ENCODE results near the gene MTR.

MTR gene

DNA sequence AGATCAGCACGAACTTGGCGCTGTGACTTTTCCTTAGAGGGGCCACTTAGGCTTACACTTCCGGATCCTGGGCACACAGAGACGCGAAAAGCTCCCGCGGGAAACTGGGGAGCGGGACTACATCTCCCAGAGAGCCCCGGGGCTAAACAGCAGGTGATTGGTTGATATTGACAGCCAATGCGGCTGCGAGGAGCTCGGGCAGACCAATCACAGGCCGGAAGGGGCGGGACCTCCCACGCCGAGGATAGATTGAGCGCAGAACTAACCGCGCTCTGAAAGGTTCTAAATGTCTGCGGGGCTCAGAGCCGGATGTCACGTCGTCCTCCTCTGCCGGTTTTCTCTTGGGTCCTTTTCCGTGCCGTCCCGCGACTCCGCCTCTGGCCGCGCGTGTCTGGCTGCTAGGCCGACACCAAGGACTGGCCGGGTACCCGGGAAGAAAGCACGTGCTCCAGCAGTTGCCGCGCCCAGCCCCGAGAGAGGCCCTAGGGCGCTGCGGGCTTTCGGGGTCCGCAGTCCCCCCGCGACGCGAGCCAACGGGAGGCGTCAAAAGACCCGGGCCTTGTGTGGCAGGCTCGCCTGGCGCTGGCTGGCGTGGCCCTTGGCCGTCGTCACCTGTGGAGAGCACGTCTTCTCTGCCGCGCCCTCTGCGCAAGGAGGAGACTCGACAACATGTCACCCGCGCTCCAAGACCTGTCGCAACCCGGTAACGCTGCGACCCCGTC is at the start of gene MTR:
MTR (plus strand) TSS at position 258 of the 722 bp plus-strand sequence; CDS start at position 670, 412 bp downstream.
- DNase-seq = peak; percentile 99

DNA sequence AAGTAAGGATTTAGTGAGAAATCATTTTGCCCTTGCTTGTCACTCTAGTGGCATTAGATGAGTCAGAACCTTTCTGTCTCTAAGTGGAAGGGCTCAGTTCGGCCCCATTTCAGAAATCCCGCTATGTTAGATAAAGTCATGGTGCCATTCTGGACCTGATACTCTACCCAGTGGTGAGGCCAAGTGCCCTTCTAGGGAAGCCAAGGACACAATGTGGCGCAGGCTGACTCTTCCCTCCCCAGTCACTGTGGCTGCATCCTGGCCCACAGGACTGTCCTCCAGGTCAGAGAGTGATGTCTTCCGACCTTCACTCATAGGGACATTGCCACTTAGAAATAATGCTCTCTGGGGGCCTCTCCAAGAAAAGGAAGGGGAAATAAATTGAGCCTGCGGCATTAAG is 48.3 kb upstream of the MTR start:
- DNase-seq = no peak

DNA sequence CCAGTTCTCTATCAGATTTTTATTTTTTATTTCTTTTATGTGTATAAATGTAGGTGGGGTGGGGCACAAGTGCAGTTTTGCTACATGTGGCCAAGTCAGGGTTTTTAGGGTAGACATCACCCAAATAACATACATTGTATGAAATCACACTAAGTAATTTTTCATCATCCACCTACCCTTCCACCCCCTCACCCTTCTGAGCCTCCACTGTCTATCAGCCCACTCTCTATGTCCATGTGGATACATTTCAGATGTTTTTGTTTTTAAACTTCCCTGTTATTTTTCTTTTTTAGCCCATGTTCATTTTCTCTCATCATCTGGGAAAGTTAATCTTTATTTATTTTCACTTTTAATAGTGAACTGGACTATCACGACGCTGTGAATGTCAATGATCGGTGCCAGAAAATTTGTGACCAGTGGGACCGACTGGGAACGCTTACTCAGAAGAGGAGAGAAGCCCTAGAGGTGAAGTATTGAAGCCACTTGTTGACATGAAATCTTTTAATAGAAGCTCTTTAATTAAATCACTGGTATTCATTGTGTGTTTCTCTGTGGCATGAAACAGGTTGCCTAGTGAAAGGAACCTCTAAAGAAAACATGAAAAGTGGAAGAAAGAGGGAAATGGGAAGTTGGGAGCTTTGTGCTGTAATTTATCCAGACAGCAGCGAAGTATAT is 47.6 kb upstream of the MTR start:
- no peak for DNase-seq

DNA sequence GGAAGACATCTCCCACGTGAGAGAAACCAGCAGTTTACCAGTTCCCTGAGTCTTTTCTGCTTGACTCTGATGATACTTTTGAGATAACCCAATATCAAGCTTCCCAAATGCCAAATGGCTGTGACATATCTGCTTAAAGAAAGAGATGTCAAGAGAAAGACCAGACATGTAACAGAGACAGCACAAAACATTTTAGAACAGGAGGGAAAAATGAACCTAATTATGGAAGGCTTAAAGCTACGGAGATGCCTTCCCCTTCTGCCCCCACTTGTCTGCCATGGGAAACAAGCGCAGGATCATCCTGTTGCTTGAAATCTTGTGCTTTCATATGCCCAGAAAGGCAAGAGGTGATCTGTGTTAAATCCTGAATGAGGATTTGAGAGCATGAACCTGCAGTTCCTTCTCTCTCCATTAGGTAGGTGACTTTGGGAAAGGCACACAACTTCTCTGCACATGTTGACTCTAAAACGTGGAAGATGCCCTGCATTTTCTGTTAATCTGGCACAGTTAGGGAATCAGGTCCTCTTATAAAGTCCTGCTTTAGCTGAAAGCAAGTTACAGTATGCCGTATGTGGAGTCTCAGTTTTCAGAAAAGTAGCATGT is 46.7 kb upstream of the MTR start:
- no peak for DNase-seq

DNA sequence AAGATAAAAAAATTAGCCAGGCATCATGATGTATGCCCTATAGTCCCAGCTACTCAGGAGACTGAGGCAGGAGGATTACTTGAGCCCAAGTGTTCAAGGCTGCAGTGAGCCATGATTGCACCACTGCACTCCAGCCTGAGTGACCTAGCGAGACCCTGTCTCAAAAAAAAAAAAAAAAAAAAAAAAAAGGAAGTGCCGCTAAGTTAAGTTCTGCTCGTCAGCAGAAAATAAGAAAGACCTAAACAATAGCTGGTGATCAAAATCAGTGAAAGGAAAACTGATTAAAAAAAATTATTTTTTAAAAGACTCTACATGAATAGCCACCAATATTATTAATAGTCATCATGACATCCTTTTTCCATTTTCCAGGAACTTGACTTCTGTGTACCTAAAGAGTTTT is 44.2 kb upstream of the MTR start:
- no peak for DNase-seq

DNA sequence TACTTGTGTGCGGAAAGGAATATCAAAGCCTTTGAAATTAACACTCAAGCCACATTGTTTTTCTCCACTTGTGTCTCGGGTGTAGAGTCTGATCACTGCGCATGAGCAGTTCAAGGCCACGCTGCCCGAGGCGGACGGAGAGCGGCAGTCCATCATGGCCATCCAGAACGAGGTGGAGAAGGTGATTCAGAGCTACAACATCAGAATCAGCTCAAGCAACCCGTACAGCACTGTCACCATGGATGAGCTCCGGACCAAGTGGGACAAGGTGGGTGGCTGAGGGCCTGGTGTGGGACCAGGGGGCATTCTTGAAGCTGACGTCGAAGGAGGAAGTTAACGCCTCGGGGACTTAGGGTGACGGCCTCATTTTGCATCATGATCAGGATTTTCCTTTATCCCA is 43.7 kb upstream of the MTR start:
- no peak for DNase-seq

DNA sequence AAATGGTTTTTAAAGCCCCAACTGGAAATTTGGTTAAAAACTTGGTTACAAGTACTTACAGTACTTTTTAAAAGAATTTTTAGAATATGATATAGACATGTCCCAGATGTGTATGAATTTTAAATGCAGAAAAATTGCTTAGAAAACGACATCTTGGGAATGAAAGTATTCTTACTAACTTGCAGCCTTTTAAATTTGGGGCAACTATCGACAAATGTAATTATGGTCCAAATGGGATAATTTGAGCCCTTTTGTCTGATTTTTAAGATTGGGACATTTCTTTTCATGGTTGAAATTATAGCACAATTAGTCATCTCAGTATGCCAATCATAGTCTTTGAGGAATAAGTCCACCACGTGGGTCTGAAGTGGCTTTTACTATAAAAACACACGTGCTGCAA is 43.2 kb upstream of the MTR start:
- DNase-seq = no peak

DNA sequence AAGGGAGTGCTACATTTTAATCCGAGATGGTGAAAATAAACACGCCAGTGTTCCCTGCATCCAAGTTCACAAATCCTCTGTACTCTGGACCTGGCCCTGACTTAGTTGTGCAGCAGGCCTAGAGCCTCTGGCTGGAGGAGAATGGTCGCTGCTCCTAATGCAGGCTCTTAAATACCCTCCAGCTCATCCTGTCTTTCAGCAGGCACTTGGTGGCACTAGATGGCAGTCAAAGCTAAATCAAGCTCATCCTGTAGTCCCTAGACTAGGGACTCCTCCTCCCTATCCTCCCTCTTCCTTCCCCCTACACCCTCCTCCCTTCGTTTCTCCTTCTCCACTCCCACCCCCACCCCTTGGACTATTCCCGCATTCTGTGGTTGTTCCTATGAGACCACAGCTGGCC is 41.6 kb upstream of the MTR start:
- no peak for DNase-seq

DNA sequence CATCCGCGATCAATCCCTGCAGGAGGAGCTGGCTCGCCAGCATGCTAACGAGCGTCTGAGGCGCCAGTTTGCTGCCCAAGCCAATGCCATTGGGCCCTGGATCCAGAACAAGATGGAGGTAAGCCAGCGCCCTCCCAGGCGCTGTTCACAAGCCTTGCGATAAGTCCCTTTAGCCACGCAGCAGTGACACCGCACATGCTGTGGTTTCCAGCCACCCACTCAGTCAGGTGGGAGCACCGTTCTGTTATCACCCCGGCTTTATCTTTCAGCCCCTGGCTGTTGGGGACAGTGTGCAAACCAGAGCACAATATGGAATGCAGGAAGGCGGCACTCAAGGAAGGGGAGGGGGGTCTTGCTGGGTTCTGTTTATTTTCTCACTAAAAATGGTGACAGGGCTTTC is 41.1 kb upstream of the MTR start:
- no peak for DNase-seq

DNA sequence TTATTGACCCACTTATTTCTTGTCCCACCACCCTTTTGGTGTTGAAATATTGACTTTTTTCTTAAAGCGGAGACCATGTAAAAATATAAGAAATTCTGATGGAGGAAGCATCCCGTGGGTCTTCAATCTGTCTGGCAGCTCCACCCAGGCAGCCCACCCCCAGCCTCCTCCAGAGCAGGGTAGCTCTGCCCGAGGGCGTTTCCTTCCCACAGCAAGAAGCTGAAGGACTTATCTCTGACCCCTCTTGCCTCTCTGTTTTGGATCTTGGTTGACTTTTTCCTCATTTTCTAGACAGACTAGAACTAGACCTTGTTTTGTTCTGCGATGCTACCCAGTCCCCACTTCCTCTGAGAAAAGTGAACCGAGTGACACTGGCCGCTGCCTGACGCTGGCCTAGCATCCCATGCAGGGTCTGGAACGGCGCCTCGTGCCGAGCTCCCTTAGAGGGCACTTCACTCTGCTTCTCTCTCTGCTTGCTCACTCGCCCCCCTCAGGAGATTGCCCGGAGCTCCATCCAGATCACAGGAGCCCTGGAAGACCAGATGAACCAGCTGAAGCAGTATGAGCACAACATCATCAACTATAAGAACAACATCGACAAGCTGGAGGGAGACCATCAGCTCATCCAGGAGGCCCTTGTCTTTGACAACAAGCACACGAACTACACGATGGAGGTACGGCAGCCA is 40.4 kb upstream of the MTR start:
- DNase-seq = no peak

DNA sequence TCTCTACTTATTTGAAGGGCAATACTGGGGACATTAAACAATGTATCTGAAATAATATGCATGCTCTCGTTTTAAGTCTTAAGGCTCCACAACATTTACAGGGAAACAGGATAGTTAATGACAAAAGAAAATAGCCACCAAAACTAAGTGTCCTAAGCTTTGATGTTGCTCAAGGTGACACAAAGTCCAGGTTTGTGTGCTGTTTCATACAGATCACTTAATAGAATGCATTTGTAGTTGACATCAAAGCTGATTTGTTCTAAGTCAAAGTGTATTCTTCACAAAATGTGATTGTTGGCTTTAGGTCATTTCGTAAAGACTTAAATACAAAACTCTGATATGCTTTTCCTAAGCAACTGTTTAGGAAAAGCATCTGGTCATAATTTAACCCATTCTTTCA is 37.5 kb upstream of the MTR start:
- no peak for DNase-seq

DNA sequence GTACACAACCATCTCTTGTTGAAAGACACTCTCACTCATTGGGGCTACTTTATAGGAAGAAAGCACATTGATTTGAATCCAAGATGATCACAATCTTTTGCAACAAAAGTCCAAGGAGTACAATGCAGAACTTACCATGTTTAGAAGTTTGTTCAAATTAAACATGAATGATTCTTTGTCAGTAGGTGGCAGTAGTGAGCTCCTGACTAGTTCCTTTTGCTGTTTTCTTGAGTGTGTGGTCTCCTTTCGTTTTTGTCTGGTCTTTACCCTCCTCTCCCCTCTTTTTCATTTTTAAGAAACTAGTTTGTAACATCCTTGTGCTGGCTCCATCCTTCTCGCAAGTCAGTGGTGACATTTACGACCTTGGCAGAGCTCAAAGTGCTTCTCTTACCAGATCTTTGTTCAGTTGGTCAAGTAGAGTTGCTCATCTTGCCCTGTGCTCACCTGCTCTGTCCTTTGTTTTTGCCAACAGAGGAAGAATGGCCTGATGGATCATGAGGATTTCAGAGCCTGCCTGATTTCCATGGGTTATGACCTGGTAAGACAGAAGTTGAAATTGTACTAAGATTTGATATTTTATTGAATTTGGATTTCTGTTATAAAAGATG is 35.7 kb upstream of the MTR start:
- peak; percentile 54 for DNase-seq

DNA sequence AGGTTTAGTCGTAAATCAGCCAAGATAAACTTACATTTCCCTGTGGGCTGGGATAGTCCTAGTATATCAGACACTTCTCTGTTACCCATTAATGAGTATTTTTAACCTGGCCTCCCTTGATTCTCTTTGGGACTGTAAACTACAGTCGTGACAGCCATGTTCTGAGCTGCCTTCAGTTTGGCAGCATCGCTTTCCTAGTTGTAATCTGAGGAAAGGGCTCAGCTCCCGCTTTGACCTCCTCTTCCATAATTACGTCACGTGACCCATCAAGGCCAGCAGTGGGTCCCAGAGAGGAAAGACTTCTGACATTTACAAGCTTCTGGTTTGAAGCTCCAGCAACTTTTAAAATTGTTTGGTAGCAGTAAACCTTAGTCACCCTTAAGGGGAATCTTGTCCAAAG is 34.6 kb upstream of the MTR start:
- no peak for DNase-seq

DNA sequence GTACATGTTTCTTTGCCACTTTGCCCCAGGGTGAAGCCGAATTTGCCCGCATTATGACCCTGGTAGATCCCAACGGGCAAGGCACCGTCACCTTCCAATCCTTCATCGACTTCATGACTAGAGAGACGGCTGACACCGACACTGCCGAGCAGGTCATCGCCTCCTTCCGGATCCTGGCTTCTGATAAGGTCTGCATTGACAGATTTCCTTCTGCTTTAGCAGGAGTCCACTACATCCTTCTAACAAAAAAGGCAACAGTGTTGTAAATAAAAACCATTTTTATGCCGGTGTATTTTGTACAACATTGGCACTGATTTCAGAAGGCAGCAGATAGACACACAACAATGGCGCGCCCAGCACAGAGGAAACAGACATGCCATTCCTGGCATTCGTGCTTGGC is 34.1 kb upstream of the MTR start:
- DNase-seq = no peak

DNA sequence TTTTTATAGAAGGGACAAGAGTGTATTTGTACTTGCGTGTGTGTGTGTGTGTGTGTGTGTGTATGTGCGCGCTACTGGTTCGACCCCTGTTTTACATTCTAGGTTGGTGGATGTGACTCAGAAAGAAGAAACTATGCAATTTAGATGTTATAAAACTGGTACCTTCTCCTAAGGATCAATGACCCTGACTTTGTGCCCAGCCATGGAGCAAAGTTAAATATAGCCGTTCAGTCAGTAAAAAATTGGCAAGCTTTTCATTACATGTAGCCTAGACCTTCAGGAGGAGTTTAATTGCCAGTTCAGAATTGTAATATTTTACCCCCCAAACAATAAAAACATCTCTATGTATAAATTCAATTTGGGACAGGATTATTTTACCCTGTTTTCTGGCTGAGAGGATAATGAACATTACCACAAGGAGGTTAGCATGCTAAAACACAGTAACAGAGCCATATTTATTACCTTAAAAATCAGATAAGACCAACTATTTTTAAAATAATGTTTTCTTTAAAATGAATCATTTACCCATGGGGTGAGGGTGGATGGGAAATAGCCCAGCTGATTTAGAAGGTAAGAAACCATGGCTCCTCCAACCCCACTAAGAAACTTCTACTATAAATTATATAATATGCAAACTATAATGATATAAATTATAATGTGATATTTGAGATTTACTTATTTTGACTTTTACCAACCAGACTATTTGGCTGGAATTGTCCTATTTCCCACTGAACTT is 33.5 kb upstream of the MTR start:
- DNase-seq = no peak

DNA sequence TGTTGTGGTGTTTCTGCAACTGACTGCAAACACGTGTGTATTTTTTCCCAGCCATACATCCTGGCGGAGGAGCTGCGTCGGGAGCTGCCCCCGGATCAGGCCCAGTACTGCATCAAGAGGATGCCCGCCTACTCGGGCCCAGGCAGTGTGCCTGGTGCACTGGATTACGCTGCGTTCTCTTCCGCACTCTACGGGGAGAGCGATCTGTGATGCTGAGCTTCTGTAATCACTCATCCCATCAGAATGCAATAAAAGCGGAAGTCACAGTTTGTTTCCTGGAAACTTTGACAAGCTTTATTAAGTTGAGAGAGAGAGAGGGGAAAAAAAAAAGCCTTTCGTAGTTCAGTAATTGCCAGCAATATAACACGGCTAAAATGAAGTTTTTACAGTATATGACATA is 32.7 kb upstream of the MTR start:
- peak; percentile 59 for DNase-seq

DNA sequence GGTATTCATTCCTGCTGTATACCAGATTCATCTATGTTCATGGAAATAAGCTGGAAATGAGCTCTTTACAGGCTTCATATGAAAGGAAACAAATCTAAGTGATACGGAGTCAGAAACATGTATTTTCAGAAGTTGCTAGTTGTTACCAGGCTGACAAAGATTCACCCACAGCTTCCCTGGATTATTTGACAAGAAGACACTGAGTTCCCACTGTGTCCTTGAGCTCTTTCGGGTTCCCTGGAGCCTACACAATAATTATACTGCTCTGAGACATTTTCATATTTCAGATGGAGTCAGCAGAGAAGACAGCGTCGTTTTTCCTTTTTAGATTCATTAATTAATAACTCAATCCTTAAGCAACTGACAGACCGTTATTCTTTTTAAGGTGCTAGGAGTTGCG is 29.3 kb upstream of the MTR start:
- DNase-seq = no peak

DNA sequence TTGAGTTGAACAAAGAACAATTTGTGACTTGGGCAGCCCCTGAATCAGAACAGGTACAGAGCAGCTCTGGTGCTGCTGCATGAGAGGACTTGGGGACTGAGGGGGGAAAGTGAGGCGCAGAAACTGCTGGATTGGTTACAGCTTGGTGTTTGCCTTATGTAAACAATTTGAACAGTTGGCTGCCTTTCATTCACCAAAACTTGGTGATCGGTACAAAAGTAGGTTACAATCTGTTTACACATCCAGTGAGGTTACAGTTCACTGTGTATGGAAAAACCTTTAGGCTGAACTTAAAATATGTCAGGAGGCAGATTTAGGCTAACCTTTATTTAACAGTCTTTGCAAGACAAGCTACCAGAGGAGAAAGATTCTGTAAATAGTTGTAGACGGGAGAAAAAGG is 28.6 kb upstream of the MTR start:
- no peak for DNase-seq

DNA sequence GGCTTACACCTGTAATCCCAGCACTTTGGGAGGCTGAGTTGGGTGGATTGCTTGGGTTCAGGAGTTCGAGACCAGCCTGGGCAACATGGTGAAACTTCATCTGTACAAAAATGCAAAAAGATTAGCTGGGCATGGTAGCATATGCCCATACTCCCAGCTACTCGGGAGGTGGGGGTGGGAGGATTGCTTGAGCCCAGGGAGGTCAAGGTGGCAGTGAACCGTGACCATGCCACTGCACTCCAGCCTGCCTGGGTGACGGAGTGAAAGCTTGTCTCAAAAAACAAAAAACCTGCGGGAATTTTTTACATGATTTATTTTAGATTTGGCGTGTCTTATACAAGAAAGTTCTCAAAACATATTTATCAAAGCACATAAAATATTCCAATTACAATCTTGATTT is 27.8 kb upstream of the MTR start:
- no peak for DNase-seq

DNA sequence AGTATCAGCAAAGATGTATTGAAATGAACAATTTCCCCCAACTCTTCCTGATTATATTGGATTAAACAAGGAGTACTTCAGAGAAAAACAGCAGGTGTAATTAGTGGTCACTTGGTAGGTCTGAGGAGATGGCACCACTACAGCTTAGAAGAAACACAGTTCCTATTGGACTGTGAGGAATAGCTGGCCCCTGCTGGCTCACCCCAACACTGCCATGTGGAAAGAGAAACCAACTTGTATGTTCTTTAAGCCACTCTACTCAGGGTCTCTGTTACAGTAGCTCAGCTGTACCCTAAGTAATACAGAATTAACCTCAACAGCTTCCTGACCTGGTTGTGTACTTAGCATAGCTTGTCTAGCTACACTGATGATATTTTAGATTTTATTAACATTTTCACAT is 26.5 kb upstream of the MTR start:
- DNase-seq = no peak

DNA sequence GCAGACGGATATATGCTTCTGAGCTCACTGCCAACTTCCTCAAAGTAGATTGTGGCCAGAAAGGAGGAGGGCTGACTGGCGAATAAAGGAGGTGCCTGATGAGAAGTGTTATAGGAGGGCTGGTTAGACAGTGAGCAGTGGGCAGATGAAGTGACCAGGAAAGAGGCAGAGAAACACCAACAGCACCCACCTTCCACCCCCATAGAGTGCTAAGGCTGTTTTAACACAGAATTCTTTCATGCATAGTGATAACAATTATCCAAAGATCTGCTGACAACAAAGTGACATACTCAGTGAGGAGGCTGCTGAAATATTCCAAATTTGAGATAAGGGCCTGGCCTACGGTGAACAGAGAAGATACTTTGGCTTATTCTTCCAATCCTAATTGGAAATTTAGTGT is 21.2 kb upstream of the MTR start:
- no peak for DNase-seq

DNA sequence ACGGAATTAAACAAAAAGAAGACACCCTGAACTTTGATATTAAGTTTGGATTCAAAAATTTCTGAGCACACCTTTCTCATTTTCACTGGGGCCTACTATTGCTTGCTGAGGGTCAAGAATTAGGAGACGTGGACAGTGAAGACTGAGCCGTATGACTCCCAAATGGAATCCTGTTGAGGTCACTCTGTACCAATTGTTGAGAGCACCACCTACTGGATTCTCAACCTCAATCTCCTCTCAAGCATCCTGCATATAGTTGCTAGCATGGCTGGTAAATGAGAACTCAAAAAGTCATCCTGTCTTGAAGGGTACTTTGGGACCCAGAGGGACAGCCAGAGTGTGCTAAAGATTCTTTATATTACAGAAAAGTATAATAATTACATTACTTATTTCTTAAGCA is 20.2 kb upstream of the MTR start:
- no peak for DNase-seq

DNA sequence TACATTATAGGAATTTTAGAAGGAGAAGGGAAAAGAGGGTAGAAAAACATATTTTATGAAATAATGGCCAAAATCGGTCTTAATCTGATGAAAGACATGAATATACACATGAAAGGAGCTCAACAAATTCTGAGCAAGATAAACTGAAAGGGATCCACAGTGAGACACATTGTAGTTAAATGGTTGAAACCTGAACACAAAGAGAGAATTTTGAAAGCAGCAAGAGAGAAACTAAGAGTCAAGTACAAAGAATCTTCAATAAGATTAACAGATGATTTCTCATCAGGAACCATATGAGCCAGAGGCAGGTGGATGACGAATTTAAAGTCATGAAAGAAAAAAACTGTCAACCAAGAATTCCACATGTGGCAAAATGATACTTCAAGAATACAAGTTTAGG is 15.8 kb upstream of the MTR start:
- no peak for DNase-seq

Measured in inflammatory macrophage treated with lipopolysaccharide for 4 hours (primary cell).